GM21825 (cell line): ENCODE data around the gene PLSCR5.

Experiments used
- ATAC-seq: cut with Tn5 transposase; IDR thresholded peaks from one replicate; pipeline ENCODE4 v1.9.1; 2021; ENCODE audit warnings: mild to moderate bottlenecking, moderate library complexity; ENCODE audit not compliant: unreplicated experiment

Gene PLSCR5

GRCh38 chr3:146589899-146590508 is 15.1 kb downstream of the PLSCR5 start:
- ATAC-seq: no peak

- ATAC-seq: no peak
These were observed 20.0 kb downstream of the PLSCR5 start for GRCh38 chr3:146585156-146585555.

- ATAC-seq: no peak
These were observed 23.1 kb downstream of the PLSCR5 start for GRCh38 chr3:146581951-146582467.

- ATAC-seq: no peak
These were observed 24.0 kb downstream of the PLSCR5 start for GRCh38 chr3:146581080-146581601.

GRCh38 chr3:146577662-146578061 is 27.5 kb downstream of the PLSCR5 start:
- ATAC-seq: no peak

GRCh38 chr3:146575636-146576035 is 29.5 kb downstream of the PLSCR5 start:
- no peak for ATAC-seq

GRCh38 chr3:146574173-146574572 is 31.0 kb downstream of the PLSCR5 start:
- no peak for ATAC-seq

GRCh38 chr3:146569314-146569713 is 35.8 kb downstream of the PLSCR5 start:
- ATAC-seq: no peak

- ATAC-seq: no peak
These were observed 39.0 kb downstream of the PLSCR5 start for GRCh38 chr3:146566138-146566537.

- no peak for ATAC-seq
These were observed 43.3 kb downstream of the PLSCR5 start for GRCh38 chr3:146561879-146562278.

GRCh38 chr3:146561463-146561862 is 43.7 kb downstream of the PLSCR5 start:
- no peak for ATAC-seq

- ATAC-seq: no peak
These were observed 44.5 kb downstream of the PLSCR5 start for GRCh38 chr3:146560678-146561077.

GRCh38 chr3:146559388-146559787 is 45.8 kb downstream of the PLSCR5 start:
- ATAC-seq: no peak

- no peak for ATAC-seq
These were observed 46.4 kb downstream of the PLSCR5 start for GRCh38 chr3:146558781-146559180.

GRCh38 chr3:146557745-146558144 is 47.4 kb downstream of the PLSCR5 start:
- no peak for ATAC-seq

GRCh38 chr3:146555311-146555710 is 49.8 kb downstream of the PLSCR5 start:
- no peak for ATAC-seq

- ATAC-seq: no peak
These were observed 50.9 kb downstream of the PLSCR5 start for GRCh38 chr3:146554151-146554760.

GRCh38 chr3:146550743-146551510 is 54.2 kb downstream of the PLSCR5 start:
- ATAC-seq: peak; percentile 86

- ATAC-seq: no peak
These were observed 55.0 kb downstream of the PLSCR5 start for GRCh38 chr3:146550070-146550615.

- no peak for ATAC-seq
These were observed 57.8 kb downstream of the PLSCR5 start for GRCh38 chr3:146547235-146547835.
